Gastroesophageal sphincter (tissue), 4 donors: ENCODE data around the gene SYNRG. TPM values are rescaled to one million over a fixed set of nuclear protein-coding genes. Genes with fewer than 3 reads are reported as not detected.

Experiments used
- ATAC-seq: fragments of 150-250 bp; one replicate; pipeline ENCODE4 v1.9.1; 2016; ENCODE audit warnings: mild to moderate bottlenecking, moderate library complexity
- H3K27ac ChIP-seq, 4 donors: fragments of 200-600 bp; sonication (generic) in 3 of 4; 1 replicate in 3 of 4; 2 replicates in 1 of 4; pipeline ENCODE4 v1.5.1; 2016 to 2019
- H3K27me3 ChIP-seq: fragments of 200-600 bp; sonication (generic); one replicate; pipeline ENCODE4 v1.5.1; 2019
- H3K36me3 ChIP-seq, 2 donors: fragments of 200-600 bp; sonication (generic); one replicate each; pipeline ENCODE4 v1.5.1; 2019; ENCODE audit warnings: control low read depth in 1 of 2
- H3K4me1 ChIP-seq, 3 donors: fragments of 200-600 bp; sonication (generic); 1 replicate in 2 of 3; 2 replicates in 1 of 3; pipeline ENCODE4 v1.5.1; 2016 to 2019; ENCODE audit warnings: control low read depth in 2 of 3
- H3K4me3 ChIP-seq, 2 donors: fragments of 200-600 bp; sonication (generic); one replicate each; pipeline ENCODE4 v1.5.1; 2019; ENCODE audit warnings: mild to moderate bottlenecking in 1 of 2, moderate library complexity in 1 of 2
- H3K9me3 ChIP-seq, 3 donors: fragments of 200-600 bp; sonication (generic); one replicate each; pipeline ENCODE4 v1.5.1; 2017 to 2019; ENCODE audit warnings: control low read depth in 2 of 3
- EP300 ChIP-seq: sonication (generic); formaldehyde crosslinking; IDR thresholded peaks from one replicate; pipeline ENCODE4 v1.6.1; 2017; ENCODE audit warnings: antibody characterized with exemption, mild to moderate bottlenecking
- POLR2A ChIP-seq, 2 donors: fragments of 450-650 bp; IDR thresholded peaks; one replicate each; pipeline ENCODE4 v1.6.1; 2017; ENCODE audit warnings: antibody characterized with exemption in 2 of 2, mild to moderate bottlenecking in 2 of 2, moderate library complexity in 1 of 2
- POLR2AphosphoS5 ChIP-seq: sonication (generic); formaldehyde crosslinking; IDR thresholded peaks from one replicate; pipeline ENCODE4 v1.6.1; 2017; ENCODE audit warnings: antibody characterized with exemption
- WGBS, 2 donors: methylation state at CpG; one replicate each; pipeline ENCODE4 v1.1.5; 2018; ENCODE audit warnings: low coverage in 1 of 2; 5-methylcytosine and 5-hydroxymethylcytosine counted together
- small RNA-seq, 4 donors: library from RNA; depleted of rRNA; stranded (forward); fragments of <200 nt; gene quantifications; one replicate each; pipeline ENCODE3, GENCODE V24; 2016
- total RNA-seq, 4 donors: library from RNA; depleted of rRNA; stranded (reverse); fragments of >200 nt; gene quantifications; one replicate each; pipeline ENCODE4 v1.1.0, GENCODE V29; 2016
- TF ChIP-seq, protein P1 (sequence below), 4 experiments: fragments of 200-600 bp in 2 of 4; fragments of 450-650 bp in 2 of 4; sonication (generic) in 1 of 4; IDR thresholded peaks; one replicate each; pipeline ENCODE4 v1.5.1; 2017 to 2019; ENCODE audit warnings: antibody characterized with exemption in 4 of 4, mild to moderate bottlenecking in 2 of 4, moderate library complexity in 2 of 4

Gene SYNRG
- total RNA-seq, 4 donors from 2014 or later = 11.9 to 29.9 (median 16.8) TPM

DNA sequence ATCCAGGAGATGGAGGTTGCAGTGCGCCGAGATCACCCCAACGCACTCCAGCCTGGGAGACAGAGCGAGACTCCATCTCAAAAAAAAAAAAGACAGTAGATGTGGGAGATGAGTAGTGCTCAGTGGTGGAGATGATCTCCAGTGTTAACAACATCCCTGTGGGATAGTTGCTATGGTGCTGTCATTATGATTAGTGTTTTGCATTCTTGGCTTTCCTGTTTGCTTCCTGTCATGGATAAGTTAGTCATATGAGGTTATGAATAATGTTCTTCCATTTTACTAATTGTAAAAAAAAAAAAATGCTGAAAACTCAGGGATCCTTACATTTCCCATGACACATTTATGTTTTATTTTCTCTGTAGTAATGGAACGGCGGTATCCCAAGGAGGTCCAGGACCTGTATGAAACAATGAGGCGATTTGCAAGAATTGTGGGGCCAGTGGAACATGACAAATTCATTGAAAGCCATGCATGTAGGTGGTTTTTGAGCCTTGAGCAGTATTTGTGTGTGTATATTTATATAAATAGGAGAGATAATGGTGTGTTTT is 144.1 kb downstream of the SYNRG start:
- no peaks in the 10 kb centered on the region for H3K9me3 ChIP-seq
- H3K4me3 ChIP-seq = no peak overlapping the region
- no peak for ATAC-seq
- no peak for TF ChIP-seq EP300
- TF ChIP-seq POLR2A (IDR thresholded peaks at IDR 0.05) = no peak
- TF ChIP-seq, protein P1, sequence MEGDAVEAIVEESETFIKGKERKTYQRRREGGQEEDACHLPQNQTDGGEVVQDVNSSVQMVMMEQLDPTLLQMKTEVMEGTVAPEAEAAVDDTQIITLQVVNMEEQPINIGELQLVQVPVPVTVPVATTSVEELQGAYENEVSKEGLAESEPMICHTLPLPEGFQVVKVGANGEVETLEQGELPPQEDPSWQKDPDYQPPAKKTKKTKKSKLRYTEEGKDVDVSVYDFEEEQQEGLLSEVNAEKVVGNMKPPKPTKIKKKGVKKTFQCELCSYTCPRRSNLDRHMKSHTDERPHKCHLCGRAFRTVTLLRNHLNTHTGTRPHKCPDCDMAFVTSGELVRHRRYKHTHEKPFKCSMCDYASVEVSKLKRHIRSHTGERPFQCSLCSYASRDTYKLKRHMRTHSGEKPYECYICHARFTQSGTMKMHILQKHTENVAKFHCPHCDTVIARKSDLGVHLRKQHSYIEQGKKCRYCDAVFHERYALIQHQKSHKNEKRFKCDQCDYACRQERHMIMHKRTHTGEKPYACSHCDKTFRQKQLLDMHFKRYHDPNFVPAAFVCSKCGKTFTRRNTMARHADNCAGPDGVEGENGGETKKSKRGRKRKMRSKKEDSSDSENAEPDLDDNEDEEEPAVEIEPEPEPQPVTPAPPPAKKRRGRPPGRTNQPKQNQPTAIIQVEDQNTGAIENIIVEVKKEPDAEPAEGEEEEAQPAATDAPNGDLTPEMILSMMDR (IDR thresholded peaks at IDR 0.05) = no peak
- no peak for TF ChIP-seq POLR2AphosphoS5
- H3K27ac ChIP-seq = no peak overlapping the region
- peaks cover 0 to 96% of the 10 kb centered on the region in 2 donors for H3K36me3 ChIP-seq
- WGBS, 2 donors = 85 to 92% methylated on average over 6 to 7 of the region's 7 CpGs
- no peaks in the 10 kb centered on the region for H3K4me1 ChIP-seq
- H3K27me3 ChIP-seq = no peaks in the 10 kb centered on the region

Small RNA genes lying within 50 kb of the gene (small RNA-seq; reads per million reads assigned to genes)
- 0 reads per million in 4 donors for gene MIR378J

Other genes starting within 250 kb of the SYNRG start
- not detected for gene C17orf78, start 233.4 kb downstream of the SYNRG start, total RNA-seq
- gene ACACA, start 202.6 kb downstream of the SYNRG start, total RNA-seq = 10 to 100 TPM; 40.5 to 64.1 (median 51.8) TPM
- 10 to 100 TPM; 17.5 to 21.5 (median 18.5) TPM for gene TADA2A, start 202.5 kb downstream of the SYNRG start, total RNA-seq
- 10 to 100 TPM; 11.8 to 46.0 (median 28.2) TPM for gene DUSP14, start 119.5 kb downstream of the SYNRG start, total RNA-seq
- 10 to 100 TPM; 16.4 to 29.9 (median 18.3) TPM for gene DDX52, start 34.0 kb upstream of the SYNRG start, total RNA-seq
- not detected for gene HNF1B, start 135.6 kb upstream of the SYNRG start, total RNA-seq